GM12891 (cell line): Measurements from ENCODE around the gene PCDH9.
"Not testable (repeated sequence)": the region's sequence is repeated elsewhere in the genome, so short reads cannot be mapped to it uniquely, and the experiment has no call there.

Experiments
- DNase-seq: peaks from one replicate; pipeline ENCODE4 v3.0.0; 2011; ENCODE audit warnings: low spot score; ENCODE audit not compliant: insufficient read length
- FAIRE-seq: peaks from 2 replicates; lab custom pipeline; 2011; peaks lifted over from hg19 to GRCh38; lab: Jason Lieb, UNC
- PAX5 ChIP-seq: IDR thresholded peaks from 2 replicates; pipeline ENCODE4 v1.6.1; 2011; ENCODE audit warnings: low read length, moderate library complexity, mild to moderate bottlenecking; ENCODE audit not compliant: insufficient read depth, severe bottlenecking
- POLR2A ChIP-seq: IDR thresholded peaks from 2 replicates; pipeline ENCODE4 v1.6.1; 2011; ENCODE audit warnings: low read depth, low read length, control low read depth
- POLR2AphosphoS5 ChIP-seq: IDR thresholded peaks from 2 replicates; pipeline ENCODE4 v1.6.1; 2011; ENCODE audit warnings: low read depth, low read length, control low read depth
- POU2F2 ChIP-seq: IDR thresholded peaks from 2 replicates; pipeline ENCODE4 v1.6.1; 2011; ENCODE audit warnings: low read depth, mild to moderate bottlenecking, control low read depth, low read length, moderate library complexity
- SPI1 ChIP-seq: IDR thresholded peaks from 2 replicates; pipeline ENCODE4 v1.6.1; 2011; ENCODE audit warnings: low read depth, low read length, control low read depth
- TAF1 ChIP-seq: IDR thresholded peaks from 2 replicates; pipeline ENCODE4 v1.6.1; 2011; ENCODE audit warnings: low read depth, low read length, control low read depth

Gene PCDH9

GRCh38 chr13:66795636-66796035 lies 434.5 kb downstream of the PCDH9 start:
- TF ChIP-seq POU2F2 (no peak), TAF1 (no peak), POLR2AphosphoS5 (no peak), PAX5 (no peak), SPI1 (no peak), POLR2A (no peak)
- DNase-seq = no peak
- FAIRE-seq = no peak

- no peak for DNase-seq
- no peak for FAIRE-seq
- TF ChIP-seq SPI1 (no peak), POLR2AphosphoS5 (no peak), PAX5 (no peak), POU2F2 (no peak), POLR2A (no peak)
These were observed 435.6 kb downstream of the PCDH9 start for GRCh38 chr13:66794340-66795031.

GRCh38 chr13:66790861-66791260 lies 439.3 kb downstream of the PCDH9 start:
- TF ChIP-seq TAF1 (no peak), PAX5 (no peak), SPI1 (no peak), POLR2AphosphoS5 (no peak), POU2F2 (no peak), POLR2A (no peak)
- DNase-seq (no peak), FAIRE-seq (no peak)

GRCh38 chr13:66781241-66781640 lies 448.9 kb downstream of the PCDH9 start:
- FAIRE-seq = no peak
- TF ChIP-seq POLR2A (no peak), TAF1 (no peak), POU2F2 (no peak), POLR2AphosphoS5 (no peak), PAX5 (no peak), SPI1 (no peak)
- DNase-seq = no peak

- no peak for DNase-seq
- FAIRE-seq = no peak
These were observed 449.3 kb downstream of the PCDH9 start for GRCh38 chr13:66780814-66781213.

GRCh38 chr13:66778461-66778860 lies 451.7 kb downstream of the PCDH9 start:
- FAIRE-seq = no peak
- TF ChIP-seq PAX5 = no peak
- TF ChIP-seq POU2F2 = no peak
- TF ChIP-seq TAF1 = no peak
- no peak for TF ChIP-seq POLR2AphosphoS5
- TF ChIP-seq POLR2A = no peak
- TF ChIP-seq SPI1 = no peak
- no peak for DNase-seq

More at GRCh38 chr13:66780814-66781213, 449.3 kb downstream of the PCDH9 start:
- TF ChIP-seq POLR2AphosphoS5 (no peak), POU2F2 (no peak), POLR2A (no peak), PAX5 (no peak)

GRCh38 chr13:66775196-66775595 lies 454.9 kb downstream of the PCDH9 start:
- DNase-seq = no peak
- no peak for FAIRE-seq
- TF ChIP-seq SPI1 (no peak), POU2F2 (no peak), POLR2AphosphoS5 (no peak), TAF1 (no peak), POLR2A (no peak), PAX5 (no peak)

- TF ChIP-seq PAX5 (no peak), TAF1 (no peak), POLR2AphosphoS5 (no peak), POLR2A (no peak), SPI1 (no peak), POU2F2 (no peak)
- FAIRE-seq (no peak), DNase-seq (no peak)
These were observed 456.1 kb downstream of the PCDH9 start for GRCh38 chr13:66774046-66774445.

- FAIRE-seq (no peak), DNase-seq (no peak)
- TF ChIP-seq SPI1 (no peak), POLR2A (no peak), TAF1 (no peak)
These were observed 464.6 kb downstream of the PCDH9 start for GRCh38 chr13:66765559-66765958.

- DNase-seq, FAIRE-seq: not testable (repeated sequence)
These were observed 469.5 kb downstream of the PCDH9 start for GRCh38 chr13:66760678-66761077.
